Fibroblast of mammary gland (primary cell): ENCODE results near the gene TMEM271.
"Not testable (repeated sequence)": the region's sequence is repeated elsewhere in the genome, so short reads cannot be mapped to it uniquely, and the experiment has no call there.

Experiments
- DNase-seq: peaks from one replicate; pipeline ENCODE4 v3.0.0-alpha.2; 2010; ENCODE audit warnings: low read depth
- H3K4me3 ChIP-seq: 2 replicates; pipeline ENCODE4 v1.5.1; 2011; ENCODE audit warnings: low read depth, mild to moderate bottlenecking, low read length, moderate library complexity; ENCODE audit not compliant: control insufficient read depth
- TF ChIP-seq, protein P1 (sequence below): conservative IDR thresholded peaks from 2 replicates; pipeline ENCODE4 v1.5.1; 2011; ENCODE audit warnings: low read depth, low read length, inconsistent platforms; ENCODE audit not compliant: control insufficient read depth, insufficient read depth

Gene TMEM271

GRCh38 chr4:560061-560460 is 16.0 kb downstream of the TMEM271 start:
- TF ChIP-seq, protein P1, sequence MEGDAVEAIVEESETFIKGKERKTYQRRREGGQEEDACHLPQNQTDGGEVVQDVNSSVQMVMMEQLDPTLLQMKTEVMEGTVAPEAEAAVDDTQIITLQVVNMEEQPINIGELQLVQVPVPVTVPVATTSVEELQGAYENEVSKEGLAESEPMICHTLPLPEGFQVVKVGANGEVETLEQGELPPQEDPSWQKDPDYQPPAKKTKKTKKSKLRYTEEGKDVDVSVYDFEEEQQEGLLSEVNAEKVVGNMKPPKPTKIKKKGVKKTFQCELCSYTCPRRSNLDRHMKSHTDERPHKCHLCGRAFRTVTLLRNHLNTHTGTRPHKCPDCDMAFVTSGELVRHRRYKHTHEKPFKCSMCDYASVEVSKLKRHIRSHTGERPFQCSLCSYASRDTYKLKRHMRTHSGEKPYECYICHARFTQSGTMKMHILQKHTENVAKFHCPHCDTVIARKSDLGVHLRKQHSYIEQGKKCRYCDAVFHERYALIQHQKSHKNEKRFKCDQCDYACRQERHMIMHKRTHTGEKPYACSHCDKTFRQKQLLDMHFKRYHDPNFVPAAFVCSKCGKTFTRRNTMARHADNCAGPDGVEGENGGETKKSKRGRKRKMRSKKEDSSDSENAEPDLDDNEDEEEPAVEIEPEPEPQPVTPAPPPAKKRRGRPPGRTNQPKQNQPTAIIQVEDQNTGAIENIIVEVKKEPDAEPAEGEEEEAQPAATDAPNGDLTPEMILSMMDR = no peak
- no peak for DNase-seq
- H3K4me3 ChIP-seq = no peak overlapping the region

DNA sequence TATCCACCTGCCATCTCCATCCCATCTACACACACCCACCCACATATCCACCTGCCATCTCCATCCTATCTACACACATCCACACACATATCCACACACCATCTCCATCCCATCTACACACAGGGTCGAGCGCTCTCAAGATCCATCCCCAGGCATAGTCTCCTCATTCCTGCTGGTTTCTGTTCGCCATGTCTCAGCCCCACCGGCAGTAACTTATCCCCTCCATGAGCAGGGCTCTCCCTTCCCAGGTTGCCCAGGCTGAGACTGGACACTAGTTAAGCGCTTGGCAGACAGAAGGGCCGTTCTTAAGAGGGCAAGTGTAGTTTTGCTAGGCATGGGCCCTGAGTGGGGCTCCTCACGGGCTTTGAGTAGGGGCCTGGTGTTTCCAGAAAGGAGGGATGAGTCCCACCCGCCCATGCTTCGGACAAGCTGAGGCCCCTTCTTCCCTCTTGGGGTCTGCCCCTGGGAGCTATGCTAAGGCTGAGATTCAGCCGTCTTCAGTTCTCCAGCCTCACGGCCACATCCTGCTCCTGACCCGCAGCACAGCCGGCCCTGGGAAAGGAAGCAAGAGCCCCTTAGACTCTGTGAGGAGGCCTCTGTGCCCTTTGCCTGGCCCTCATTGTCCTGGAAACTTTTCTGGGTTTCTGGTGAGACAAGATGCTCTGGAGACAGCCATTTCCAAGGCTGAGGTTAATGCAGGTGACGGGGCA is 20.4 kb downstream of the TMEM271 start:
- no peak overlapping the region for H3K4me3 ChIP-seq
- no peak for DNase-seq
- TF ChIP-seq, protein P1 = no peak

- not testable (repeated sequence) for H3K4me3 ChIP-seq, DNase-seq
Measured at GRCh38 chr4:554793-555320, 21.2 kb downstream of the TMEM271 start.

DNA sequence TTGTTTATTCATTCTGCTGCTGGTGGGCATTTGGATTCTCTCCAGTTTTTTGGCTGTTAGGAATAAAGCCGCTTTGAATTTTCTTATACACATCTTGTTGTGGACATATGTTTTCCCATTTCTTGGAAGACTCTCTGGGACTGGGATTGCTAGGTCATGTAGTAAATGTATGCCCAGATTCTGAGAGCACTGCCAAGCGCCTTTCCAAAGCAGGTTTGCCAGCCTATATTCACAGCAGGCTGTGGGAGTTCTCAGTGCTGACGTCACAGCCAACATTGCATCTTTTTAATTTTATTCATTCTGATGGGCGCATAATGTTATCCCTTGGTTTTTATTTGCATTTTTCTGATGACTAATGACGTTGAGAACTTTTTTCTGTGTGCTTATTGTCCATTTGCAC is 24.1 kb downstream of the TMEM271 start:
- DNase-seq = no peak
- H3K4me3 ChIP-seq = no peak overlapping the region
- TF ChIP-seq, protein P1 = no peak

- H3K4me3 ChIP-seq, DNase-seq: not testable (repeated sequence)
Measured at GRCh38 chr4:550268-550667, 25.8 kb downstream of the TMEM271 start.

DNA sequence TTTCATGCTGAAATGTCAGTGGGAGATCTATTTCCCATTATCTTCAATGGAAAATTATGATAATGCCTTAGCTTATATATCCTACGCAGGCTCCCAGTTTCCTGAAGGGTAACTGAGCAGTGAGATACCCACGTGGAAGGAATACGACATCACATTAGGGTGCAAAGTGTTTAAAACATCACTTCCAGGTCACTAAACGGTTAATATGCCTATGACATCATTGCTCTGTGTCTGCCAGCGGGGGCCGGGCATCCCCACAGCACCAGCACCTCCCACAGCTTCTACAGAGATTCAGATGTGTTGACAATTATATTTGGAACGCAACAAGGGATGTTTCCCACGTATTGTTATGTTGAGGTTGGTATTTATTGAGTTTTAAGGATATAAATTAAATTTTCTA is 27.1 kb downstream of the TMEM271 start:
- H3K4me3 ChIP-seq = no peak overlapping the region
- TF ChIP-seq, protein P1 = no peak

GRCh38 chr4:545612-546011 is 30.5 kb downstream of the TMEM271 start:
- H3K4me3 ChIP-seq = no peak overlapping the region
- DNase-seq = no peak
- TF ChIP-seq, protein P1 = no peak

More for the DNA sequence above, 27.1 kb downstream of the TMEM271 start:
- peak; percentile 3 for DNase-seq
